NCI-H526 treated with DMSO at 0.1 percent for 48 hours (cell line): Measurements from ENCODE around the gene TMOD1.
"Not testable (repeated sequence)": the region's sequence is repeated elsewhere in the genome, so short reads cannot be mapped to it uniquely, and the experiment has no call there.

Experiments used
- DNase-seq: peaks from one replicate; lab custom pipeline; 2025; lab: John Stamatoyannopoulos, UW

TMOD1 gene

GRCh38 chr9:97598461-97599288 is 97.2 kb downstream of the TMOD1 start:
- peak; percentile 56 for DNase-seq

DNA sequence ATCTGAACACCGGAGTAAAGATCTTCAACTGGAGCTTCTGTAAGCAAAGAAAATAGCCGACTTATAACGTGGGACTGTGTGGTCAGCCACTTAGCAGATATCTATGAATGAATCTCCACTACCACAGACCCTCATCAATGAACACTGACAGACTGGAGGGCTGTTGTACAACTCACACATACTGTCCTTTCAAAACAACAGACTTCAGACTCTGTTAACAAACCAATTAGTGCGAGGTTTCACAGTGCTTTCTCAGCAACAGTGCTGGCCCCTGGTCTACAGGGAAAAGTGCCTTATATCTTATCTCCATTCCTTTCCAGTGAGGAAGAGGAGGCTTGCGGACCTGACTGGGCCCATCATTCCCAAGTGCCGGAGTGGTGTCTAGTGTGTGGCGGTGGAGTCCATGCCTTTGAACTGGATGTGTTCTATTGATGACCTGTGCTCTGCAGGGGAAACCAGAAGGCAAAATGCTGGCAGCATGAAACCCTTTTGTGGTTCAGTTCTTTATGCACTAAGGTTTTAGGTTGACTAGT is 97.9 kb downstream of the TMOD1 start:
- DNase-seq: no peak

DNA sequence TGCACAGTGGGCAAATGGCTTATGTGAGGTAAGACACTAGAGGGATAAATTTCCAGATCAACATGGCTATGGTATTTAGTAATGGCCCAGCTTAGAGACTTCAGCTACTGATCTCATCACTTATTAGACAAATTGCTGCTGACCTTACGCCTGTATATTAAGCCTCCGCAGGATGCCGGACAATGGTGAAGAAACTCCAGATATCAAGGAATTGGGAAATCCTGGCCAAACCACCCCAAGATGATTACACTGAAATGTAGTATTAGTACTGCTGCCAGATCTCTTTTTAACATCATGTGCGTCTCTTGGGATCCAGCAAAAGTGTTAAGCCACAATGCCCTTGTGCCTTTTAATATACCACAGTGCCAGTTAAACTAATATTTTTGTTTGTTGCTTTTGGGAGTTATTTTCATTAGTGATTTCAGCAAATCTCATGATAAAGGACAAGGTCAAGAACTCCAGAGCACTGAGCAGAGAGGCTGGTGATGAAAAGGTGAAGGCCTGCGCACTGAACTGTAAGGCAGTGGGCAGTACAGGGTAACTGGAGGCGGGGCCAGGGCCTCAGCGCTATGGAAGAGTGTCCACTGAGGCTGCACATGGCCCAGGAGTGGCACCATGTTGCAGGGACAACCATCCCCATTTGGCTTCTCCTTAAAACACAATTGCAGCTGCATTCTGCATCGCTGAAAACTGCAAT is 99.2 kb downstream of the TMOD1 start:
- no peak for DNase-seq

DNA sequence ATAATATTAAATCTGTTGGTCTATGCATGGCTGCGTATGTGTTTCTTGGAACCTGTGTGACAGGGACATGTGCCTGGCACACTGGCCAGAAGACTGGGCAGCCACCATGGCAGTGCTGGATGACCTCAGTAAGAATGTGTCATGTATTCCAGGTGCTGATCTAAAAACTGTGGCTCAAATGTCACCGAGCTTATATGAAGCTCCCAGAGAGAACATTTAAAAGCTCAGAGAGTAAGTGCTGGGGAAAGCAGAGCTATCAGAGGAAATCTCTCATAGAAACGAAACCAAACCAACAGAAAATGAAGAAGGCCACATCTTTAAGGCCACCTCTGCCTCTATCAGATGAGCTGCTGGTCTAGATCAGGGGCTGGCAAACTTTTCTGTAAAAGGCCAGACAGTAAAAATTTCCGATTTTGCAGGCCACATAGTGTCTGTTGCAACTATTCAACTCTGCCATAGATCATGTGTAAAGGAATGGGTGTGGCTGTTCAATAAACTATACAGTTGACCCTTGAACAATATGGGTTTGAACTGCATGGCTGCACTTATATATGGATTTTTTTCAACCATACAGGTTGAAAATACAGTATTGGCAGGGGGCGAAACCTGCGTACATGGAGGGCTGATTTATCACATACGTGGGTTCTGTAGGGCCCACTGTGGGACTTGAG is 99.9 kb downstream of the TMOD1 start:
- no peak for DNase-seq

DNA sequence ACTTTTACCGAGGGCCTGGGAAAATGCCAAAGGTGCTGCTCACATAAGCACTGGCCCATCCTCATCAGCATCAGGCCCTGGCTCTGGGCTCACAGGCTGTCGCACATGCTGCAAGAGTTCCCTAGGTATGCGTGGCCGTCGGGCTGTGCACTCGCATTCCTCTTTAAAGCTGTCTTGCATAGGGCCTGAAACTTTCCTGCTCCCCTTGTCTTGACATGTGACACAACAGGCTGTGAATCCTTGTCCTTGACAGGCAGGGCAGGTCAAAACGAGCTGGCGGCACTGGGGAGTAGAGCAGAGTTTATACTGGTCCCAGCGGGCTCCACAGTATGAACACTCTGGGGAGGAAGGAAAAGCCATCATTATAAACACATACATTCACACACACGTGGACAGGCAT is 101.0 kb downstream of the TMOD1 start:
- no peak for DNase-seq

DNA sequence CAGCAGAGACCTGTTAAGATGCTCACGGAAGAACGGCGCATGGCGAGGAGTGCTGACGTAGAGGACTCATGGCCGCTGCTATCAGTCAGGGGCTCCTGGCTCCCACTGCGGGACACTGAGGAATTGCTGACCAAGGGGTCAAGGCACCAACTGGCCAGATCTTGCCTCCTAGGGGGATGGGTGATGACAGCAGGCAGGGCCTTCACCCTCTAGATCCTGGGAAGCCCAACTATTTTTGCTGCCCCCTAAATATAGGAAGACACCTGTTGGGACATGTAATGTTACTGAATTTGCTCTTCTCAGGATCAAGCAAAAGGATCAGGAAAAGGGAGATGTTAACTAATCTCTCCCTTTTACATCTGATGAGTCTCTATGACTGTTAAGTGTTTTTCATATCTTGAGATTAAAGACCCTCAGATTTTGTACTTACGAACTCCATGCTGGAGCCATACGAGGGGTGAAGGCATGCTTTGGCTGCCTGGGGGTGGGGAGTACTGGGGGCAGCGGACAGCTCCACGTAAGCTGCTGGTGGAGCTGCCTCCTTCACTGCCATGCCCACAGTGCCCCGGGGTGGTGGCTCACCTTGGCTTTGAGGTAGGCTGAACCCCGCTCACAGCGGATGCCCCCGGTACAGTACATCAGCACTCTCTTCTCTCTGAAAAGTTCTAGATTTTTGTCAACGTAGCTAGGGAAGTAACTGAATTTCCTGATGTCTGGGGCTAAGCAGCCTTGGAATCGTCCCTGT is 103.6 kb downstream of the TMOD1 start:
- no peak for DNase-seq

- DNase-seq: peak; percentile 26
Measured at GRCh38 chr9:97615439-97616072, 114.1 kb downstream of the TMOD1 start.

DNA sequence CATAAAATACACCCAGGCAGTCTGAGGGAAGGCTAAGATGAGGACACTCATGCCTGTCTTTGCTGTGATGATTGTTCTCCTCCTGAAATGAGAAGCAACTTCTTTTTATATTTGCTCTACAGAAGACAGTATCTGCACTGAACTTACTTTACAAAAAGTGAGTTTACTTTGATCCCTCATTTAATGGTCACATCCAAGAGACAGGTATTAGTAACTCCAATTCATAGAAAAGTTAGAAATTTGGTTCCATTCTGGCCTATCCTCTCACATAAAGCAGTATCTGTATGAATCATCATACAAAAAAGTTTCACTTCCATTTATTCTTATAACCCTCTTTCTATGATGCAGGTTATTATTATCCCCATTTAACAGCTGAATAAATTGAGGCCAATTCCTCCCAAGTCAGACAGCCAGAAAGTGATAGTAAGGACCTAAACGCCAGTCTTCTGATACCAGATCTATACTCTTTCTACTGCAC is 116.5 kb downstream of the TMOD1 start:
- DNase-seq: no peak

- DNase-seq: not testable (repeated sequence)
Measured at GRCh38 chr9:97620063-97620462, 118.6 kb downstream of the TMOD1 start.

GRCh38 chr9:97622483-97622882 is 121.0 kb downstream of the TMOD1 start:
- not testable (repeated sequence) for DNase-seq

GRCh38 chr9:97623946-97624345 is 122.5 kb downstream of the TMOD1 start:
- DNase-seq: no peak

DNA sequence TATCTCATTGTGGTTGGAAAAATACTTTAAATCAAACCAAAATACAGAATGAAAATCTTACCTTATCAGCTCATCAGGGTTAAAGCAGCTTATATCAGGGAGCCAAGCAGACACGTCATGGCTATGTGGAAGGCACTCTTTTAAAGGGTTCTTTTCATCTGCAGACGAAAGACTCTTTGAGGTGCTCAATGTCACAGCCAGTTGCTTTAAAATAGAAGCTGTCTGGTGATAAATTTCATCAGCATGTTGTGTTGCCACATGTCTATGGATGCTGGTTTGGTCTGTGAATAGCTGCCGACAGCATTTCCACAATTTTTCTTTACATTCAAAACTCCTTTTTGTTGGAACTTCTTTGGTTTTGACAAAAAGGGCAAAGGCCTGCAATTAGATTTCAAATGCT is 124.2 kb downstream of the TMOD1 start:
- no peak for DNase-seq

GRCh38 chr9:97627624-97628023 is 126.2 kb downstream of the TMOD1 start:
- DNase-seq: no peak

DNA sequence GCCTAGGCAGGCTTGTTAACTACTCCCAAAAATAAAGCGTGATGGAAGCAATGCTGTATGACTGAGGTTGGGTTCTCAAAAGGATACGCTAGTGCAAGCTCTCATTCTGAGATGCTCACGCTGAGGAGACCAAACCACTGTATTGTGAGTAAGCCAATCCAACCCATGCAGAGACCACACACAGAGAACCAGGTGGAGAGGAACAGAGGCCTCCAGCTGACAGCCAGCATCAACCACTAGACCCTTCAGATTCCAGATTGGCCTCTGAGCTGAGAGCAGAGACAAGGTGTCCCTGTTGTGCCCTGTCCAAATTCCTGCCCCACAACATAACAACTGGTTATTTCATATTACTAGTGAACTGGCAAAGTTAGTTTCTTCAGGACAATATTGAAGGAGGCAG is 127.2 kb downstream of the TMOD1 start:
- no peak for DNase-seq

- no peak for DNase-seq
Measured at GRCh38 chr9:97629156-97629555, 127.7 kb downstream of the TMOD1 start.

GRCh38 chr9:97630591-97630990 is 129.1 kb downstream of the TMOD1 start:
- no peak for DNase-seq

- peak; percentile 56 for DNase-seq
Measured at GRCh38 chr9:97632248-97632984, 130.9 kb downstream of the TMOD1 start.

DNA sequence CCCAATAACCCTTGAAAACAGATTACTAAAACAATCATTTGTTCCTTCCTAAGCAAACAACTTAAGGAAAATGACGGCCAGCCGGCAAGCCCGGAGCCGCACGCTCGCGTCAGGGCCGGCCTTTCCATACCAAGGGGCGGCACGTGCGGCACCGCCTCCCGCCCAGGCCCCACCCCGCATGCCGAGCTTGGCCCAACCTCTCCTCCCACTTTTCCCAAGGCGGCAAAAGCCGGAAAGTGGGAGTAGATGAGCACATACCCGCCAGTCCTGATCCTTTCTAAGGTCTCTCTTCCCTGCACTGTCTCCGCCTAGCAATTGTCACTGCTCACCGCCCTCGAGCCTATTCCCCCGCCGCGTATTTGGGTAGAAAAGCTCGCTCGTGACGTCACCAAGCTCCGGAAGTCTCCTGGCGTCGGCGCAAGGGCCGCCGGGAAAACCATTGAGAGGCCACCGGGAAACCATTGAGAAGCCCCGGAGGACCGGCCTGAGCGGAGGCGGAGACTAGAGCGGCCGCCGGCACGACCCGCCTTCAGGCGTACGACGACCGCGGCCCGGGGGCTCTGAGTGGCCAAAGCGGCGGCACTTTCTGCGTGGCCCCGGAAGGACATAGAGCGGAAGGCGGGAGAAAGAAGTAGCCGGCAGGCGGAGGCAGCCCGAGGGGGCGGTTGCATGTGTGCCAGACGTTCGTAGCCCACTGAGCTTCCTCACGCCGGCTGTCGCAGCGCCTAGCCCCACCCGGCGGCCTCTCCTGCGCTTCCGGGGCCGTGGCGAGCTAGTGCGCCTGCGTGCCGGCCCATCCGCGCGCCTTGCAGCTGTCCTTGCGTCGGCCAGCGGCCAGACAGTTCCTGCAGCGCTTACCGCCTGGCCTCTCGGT is 131.8 kb downstream of the TMOD1 start, which contains the start of the genes NCBP1 and TSTD2:
TSS of gene NCBP1 (plus strand) at position 837 of the 874 bp plus-strand sequence. CDS start 61 bp downstream, outside the sequence.
TSS of gene TSTD2 (minus strand) at position 384 of the 874 bp plus-strand sequence. CDS start 5,806 bp downstream, outside the sequence.
- DNase-seq: peak; percentile 95

DNA sequence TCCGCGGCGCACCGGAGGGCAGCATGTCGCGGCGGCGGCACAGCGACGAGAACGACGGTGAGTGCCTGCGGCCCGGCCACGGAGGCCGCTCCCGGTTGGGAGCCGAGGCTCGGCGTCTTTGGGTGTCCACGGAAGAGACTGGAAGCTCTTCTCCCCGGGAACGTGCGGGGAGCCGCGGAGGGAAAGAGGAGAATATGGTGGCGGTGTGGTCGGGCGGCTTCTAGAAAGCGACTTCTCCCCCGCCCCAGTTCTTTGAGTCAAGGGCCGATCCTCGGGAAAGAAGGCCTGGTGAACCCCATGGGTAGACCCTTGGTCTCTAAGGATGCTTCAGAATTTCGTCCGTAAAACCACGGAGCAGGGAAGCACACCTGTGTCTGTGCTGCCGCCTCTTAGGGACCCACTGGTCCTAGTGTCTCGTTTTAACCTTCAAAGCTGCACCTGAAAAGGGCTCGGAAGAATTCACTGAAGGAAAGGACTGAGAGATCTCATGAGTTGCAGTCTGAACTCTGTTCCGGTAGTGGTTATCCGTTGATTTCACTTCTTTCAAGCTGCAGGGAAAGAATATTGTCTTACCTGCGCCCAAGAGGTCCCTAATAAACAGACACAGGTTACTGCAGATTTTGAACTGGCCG is 132.5 kb downstream of the TMOD1 start:
- no peak for DNase-seq
